Neural cell (in vitro differentiated cells): Measurements from ENCODE around the gene COL18A1. TPM values are rescaled to one million over a fixed set of nuclear protein-coding genes. Genes with fewer than 3 reads are reported as not detected.

Experiments used
- H2AFZ ChIP-seq: fragments of 200-600, 300-800 bp; sonication (generic), shearing (Covaris generic); 2 replicates; pipeline ENCODE4 v1.6.0; 2014; ENCODE audit warnings: low read depth, mild to moderate bottlenecking, antibody characterized with exemption, low read length, moderate library complexity
- H3F3A ChIP-seq: fragments of 200-600 bp; shearing (Covaris generic); 2 replicates; pipeline ENCODE4 v1.6.1; 2016; ENCODE audit warnings: mild to moderate bottlenecking, moderate library complexity, mixed read lengths, antibody characterized with exemption, low read length; ENCODE audit not compliant: insufficient read depth, poor library complexity, severe bottlenecking
- H3K27ac ChIP-seq: fragments of 200-600, 300-800 bp; sonication (generic), shearing (Covaris generic); 2 replicates; pipeline ENCODE4 v1.5.1; 2014; ENCODE audit warnings: mild to moderate bottlenecking, low read length, moderate library complexity
- H3K27me3 ChIP-seq: fragments of 300-800, 200-600 bp; sonication (generic), shearing (Covaris generic); 2 replicates; pipeline ENCODE4 v1.6.0; 2014; ENCODE audit warnings: mild to moderate bottlenecking, low read depth, low read length, moderate library complexity; ENCODE audit not compliant: insufficient read depth
- H3K36me3 ChIP-seq: fragments of 300-800, 200-600 bp; sonication (generic), shearing (Covaris generic); 2 replicates; pipeline ENCODE4 v1.5.1; 2014; ENCODE audit warnings: mild to moderate bottlenecking, antibody characterized with exemption, low read length, moderate library complexity; ENCODE audit not compliant: insufficient read depth
- H3K4me2 ChIP-seq: fragments of 300-800, 200-600 bp; sonication (generic), shearing (Covaris generic); 2 replicates; pipeline ENCODE4 v1.6.0; 2014; ENCODE audit warnings: mild to moderate bottlenecking, low read length
- H3K4me3 ChIP-seq: fragments of 300-800, 200-600 bp; sonication (generic), shearing (Covaris generic); 2 replicates; pipeline ENCODE4 v1.5.1; 2014; ENCODE audit warnings: mild to moderate bottlenecking, low read length, moderate library complexity
- H3K79me2 ChIP-seq: fragments of 200-600 bp; shearing (Covaris generic); replicated peaks from 2 replicates; pipeline ENCODE4 v1.6.0; 2014; ENCODE audit warnings: mild to moderate bottlenecking, low read length, moderate library complexity; ENCODE audit not compliant: insufficient read depth
- H3K9ac ChIP-seq: fragments of 300-800, 200-600 bp; sonication (generic), shearing (Covaris generic); 2 replicates; pipeline ENCODE4 v1.6.1; 2016; ENCODE audit warnings: mild to moderate bottlenecking, low read length, mixed read lengths
- H3K9me2 ChIP-seq: fragments of 200-600 bp; shearing (Covaris generic); 2 replicates; pipeline ENCODE4 v1.6.1; 2016; ENCODE audit warnings: mild to moderate bottlenecking, low read length, mixed read lengths; ENCODE audit not compliant: insufficient read depth
- H3K9me3 ChIP-seq: fragments of 200-600, 300-800 bp; sonication (generic), shearing (Covaris generic); 2 replicates; pipeline ENCODE4 v1.6.1; 2016; ENCODE audit warnings: mild to moderate bottlenecking, mixed run types, low read length, moderate library complexity, mixed read lengths
- H4K20me1 ChIP-seq: fragments of 200-600 bp; shearing (Covaris generic); 2 replicates; pipeline ENCODE4 v1.6.1; 2016; ENCODE audit warnings: mild to moderate bottlenecking, mixed run types; ENCODE audit not compliant: insufficient read depth
- EP300 ChIP-seq: fragments of 450-650 bp; conservative IDR thresholded peaks from 2 replicates; pipeline ENCODE4 v1.6.1; 2014; ENCODE audit warnings: antibody characterized with exemption, mild to moderate bottlenecking, moderate library complexity; ENCODE audit not compliant: poor library complexity, severe bottlenecking
- EZH2 ChIP-seq: fragments of 200-600, 300-800 bp; shearing (Covaris generic), sonication (generic); IDR thresholded peaks from 2 replicates; pipeline ENCODE4 v1.6.1; 2014; ENCODE audit warnings: antibody characterized with exemption, low read length, borderline replicate concordance, mild to moderate bottlenecking; ENCODE audit not compliant: insufficient read depth, poor library complexity, severe bottlenecking
- MXI1 ChIP-seq: fragments of 450-650 bp; conservative IDR thresholded peaks from 2 replicates; pipeline ENCODE4 v1.6.1; 2014; ENCODE audit warnings: antibody characterized with exemption, mild to moderate bottlenecking; ENCODE audit not compliant: poor library complexity, severe bottlenecking
- POLR2AphosphoS5 ChIP-seq: IDR thresholded peaks from 2 replicates; pipeline ENCODE4 v1.6.1; 2012
- RAD21 ChIP-seq: fragments of 450-650 bp; conservative IDR thresholded peaks from 2 replicates; pipeline ENCODE4 v1.6.1; 2014; ENCODE audit warnings: antibody characterized with exemption, mild to moderate bottlenecking, moderate library complexity
- SMC3 ChIP-seq: fragments of 450-650 bp; conservative IDR thresholded peaks from 2 replicates; pipeline ENCODE4 v1.6.1; 2014; ENCODE audit warnings: antibody characterized with exemption, mild to moderate bottlenecking, moderate library complexity; ENCODE audit not compliant: poor library complexity
- TAF1 ChIP-seq: IDR thresholded peaks from 2 replicates; pipeline ENCODE4 v1.6.1; 2012; ENCODE audit warnings: low read depth
- polyA plus RNA-seq: library from polyadenylated mRNA; depleted of rRNA; stranded (reverse); fragments of >200 nt; gene quantifications from 2 replicates; pipeline ENCODE4 v1.2.3, GENCODE V29; 2014
- TF ChIP-seq, protein P1 (sequence below): IDR thresholded peaks from 2 replicates; pipeline ENCODE4 v1.6.1; 2012; ENCODE audit warnings: borderline replicate concordance
- TF ChIP-seq, protein P2 (sequence below): fragments of 450-650 bp; IDR thresholded peaks from 2 replicates; pipeline ENCODE4 v1.5.1; 2014; ENCODE audit warnings: antibody characterized with exemption, mild to moderate bottlenecking, moderate library complexity; ENCODE audit not compliant: poor library complexity, severe bottlenecking

COL18A1 gene
- polyA plus RNA-seq, 1 donor from 2014 or later = 2.5 TPM

DNA sequence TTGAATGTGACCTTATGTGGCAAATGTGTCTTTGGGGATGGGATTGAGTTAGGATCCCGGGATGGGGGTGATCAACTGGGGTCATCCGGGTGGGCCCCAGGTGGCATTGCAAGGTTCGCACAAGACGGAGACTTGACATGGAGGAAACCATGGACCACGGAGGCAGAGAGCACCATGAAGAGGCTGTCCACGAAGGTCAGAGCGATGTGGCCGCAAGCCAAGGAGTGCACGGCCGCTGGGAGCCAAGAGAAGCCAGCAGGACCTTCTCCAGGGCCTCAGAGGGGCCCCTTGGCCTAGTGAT, 22.3 kb upstream of the COL18A1 start:
- H3K27me3 ChIP-seq = peaks cover 18% of the 10 kb centered on the region

DNA sequence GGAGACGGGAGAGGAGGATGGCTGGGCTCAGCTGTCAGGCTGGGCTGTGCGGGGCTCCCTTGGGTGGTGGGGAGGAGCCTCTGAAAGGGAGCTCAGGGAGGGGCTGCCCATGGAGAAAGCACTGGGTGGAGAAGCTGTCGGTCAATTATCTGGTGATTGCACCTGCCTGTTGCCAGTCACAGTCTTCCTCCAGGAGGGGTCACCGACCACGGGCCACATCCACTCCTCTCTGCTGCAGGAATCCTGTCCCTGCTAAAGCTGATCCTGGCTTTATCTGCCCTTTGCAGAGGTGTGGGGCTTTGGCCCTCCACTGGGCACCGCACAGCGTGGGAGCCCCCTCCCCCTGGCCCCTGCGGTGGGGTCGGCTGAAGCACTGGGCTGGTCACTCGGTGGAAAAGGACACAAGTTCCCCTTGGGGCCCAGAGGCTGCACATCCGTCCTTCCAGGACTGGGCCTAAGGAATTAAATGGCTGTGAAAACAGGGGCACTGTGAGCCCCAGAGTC, 21.8 kb upstream of the COL18A1 start:
- no peaks in the 10 kb centered on the region for H3F3A ChIP-seq
- H3K9me3 ChIP-seq = no peaks in the 10 kb centered on the region
- H3K27ac ChIP-seq = no peak overlapping the region
- no peaks in the 10 kb centered on the region for H4K20me1 ChIP-seq
- H3K79me2 ChIP-seq = no peaks in the 10 kb centered on the region
- H3K4me3 ChIP-seq = no peak overlapping the region
- no peak overlapping the region for H2AFZ ChIP-seq
- peaks cover 13% of the 10 kb centered on the region for H3K27me3 ChIP-seq
- no peaks in the 10 kb centered on the region for H3K9me2 ChIP-seq
- H3K9ac ChIP-seq = no peak overlapping the region
- TF ChIP-seq RAD21 (no peak), EZH2 (no peak), EP300 (no peak), TAF1 (no peak), SMC3 (no peak), POLR2AphosphoS5 (no peak), MXI1 (no peak)
- TF ChIP-seq, protein P1, sequence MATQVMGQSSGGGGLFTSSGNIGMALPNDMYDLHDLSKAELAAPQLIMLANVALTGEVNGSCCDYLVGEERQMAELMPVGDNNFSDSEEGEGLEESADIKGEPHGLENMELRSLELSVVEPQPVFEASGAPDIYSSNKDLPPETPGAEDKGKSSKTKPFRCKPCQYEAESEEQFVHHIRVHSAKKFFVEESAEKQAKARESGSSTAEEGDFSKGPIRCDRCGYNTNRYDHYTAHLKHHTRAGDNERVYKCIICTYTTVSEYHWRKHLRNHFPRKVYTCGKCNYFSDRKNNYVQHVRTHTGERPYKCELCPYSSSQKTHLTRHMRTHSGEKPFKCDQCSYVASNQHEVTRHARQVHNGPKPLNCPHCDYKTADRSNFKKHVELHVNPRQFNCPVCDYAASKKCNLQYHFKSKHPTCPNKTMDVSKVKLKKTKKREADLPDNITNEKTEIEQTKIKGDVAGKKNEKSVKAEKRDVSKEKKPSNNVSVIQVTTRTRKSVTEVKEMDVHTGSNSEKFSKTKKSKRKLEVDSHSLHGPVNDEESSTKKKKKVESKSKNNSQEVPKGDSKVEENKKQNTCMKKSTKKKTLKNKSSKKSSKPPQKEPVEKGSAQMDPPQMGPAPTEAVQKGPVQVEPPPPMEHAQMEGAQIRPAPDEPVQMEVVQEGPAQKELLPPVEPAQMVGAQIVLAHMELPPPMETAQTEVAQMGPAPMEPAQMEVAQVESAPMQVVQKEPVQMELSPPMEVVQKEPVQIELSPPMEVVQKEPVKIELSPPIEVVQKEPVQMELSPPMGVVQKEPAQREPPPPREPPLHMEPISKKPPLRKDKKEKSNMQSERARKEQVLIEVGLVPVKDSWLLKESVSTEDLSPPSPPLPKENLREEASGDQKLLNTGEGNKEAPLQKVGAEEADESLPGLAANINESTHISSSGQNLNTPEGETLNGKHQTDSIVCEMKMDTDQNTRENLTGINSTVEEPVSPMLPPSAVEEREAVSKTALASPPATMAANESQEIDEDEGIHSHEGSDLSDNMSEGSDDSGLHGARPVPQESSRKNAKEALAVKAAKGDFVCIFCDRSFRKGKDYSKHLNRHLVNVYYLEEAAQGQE = no peak
- TF ChIP-seq, protein P2, sequence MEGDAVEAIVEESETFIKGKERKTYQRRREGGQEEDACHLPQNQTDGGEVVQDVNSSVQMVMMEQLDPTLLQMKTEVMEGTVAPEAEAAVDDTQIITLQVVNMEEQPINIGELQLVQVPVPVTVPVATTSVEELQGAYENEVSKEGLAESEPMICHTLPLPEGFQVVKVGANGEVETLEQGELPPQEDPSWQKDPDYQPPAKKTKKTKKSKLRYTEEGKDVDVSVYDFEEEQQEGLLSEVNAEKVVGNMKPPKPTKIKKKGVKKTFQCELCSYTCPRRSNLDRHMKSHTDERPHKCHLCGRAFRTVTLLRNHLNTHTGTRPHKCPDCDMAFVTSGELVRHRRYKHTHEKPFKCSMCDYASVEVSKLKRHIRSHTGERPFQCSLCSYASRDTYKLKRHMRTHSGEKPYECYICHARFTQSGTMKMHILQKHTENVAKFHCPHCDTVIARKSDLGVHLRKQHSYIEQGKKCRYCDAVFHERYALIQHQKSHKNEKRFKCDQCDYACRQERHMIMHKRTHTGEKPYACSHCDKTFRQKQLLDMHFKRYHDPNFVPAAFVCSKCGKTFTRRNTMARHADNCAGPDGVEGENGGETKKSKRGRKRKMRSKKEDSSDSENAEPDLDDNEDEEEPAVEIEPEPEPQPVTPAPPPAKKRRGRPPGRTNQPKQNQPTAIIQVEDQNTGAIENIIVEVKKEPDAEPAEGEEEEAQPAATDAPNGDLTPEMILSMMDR = no peak
- no peaks in the 10 kb centered on the region for H3K36me3 ChIP-seq
- H3K4me2 ChIP-seq = no peak overlapping the region

More for the DNA sequence above, 22.3 kb upstream of the COL18A1 start:
- Histone ChIP-seq H3K36me3 (no peaks in the 10 kb centered on the region), H3K4me3 (no peak overlapping the region), H3K9me2 (no peaks in the 10 kb centered on the region), H3K4me2 (no peak overlapping the region), H2AFZ (no peak overlapping the region), H3F3A (no peaks in the 10 kb centered on the region), H3K27ac (no peak overlapping the region), H3K79me2 (no peaks in the 10 kb centered on the region), H3K9ac (no peak overlapping the region), H4K20me1 (no peaks in the 10 kb centered on the region), H3K9me3 (no peaks in the 10 kb centered on the region)
- no peak for TF ChIP-seq TAF1
- TF ChIP-seq, protein P1 = no peak
- TF ChIP-seq, protein P2 = no peak
- no peak for TF ChIP-seq EP300
- TF ChIP-seq RAD21 = no peak
- no peak for TF ChIP-seq SMC3
- no peak for TF ChIP-seq MXI1
- no peak for TF ChIP-seq POLR2AphosphoS5
